ENCODE measurements around the gene PDE10A.
"Not testable (repeated sequence)": the region's sequence is repeated elsewhere in the genome, so short reads cannot be mapped to it uniquely, and the experiment has no call there.

The PDE10A gene

DNA sequence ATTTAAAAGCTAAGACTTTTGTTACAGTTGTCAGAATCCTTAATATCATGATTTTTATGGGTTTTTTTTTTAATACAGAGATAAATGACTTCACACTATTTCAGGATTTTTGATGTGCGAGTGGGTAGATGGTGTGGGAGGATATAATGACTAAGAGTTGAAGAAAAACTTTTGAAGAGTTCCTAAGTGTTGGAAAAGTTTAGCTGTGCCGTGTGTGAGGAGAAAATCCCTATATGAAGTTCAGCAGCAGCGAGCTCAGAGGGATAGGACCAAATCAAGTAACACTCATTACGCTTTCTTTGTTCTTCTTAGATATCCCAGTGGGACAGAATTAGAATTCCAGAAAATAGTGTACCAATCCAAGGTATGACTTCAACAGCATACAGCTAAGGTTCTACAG lies 34.1 kb downstream of the PDE10A start:
- DNase-seq, result no peak

DNA sequence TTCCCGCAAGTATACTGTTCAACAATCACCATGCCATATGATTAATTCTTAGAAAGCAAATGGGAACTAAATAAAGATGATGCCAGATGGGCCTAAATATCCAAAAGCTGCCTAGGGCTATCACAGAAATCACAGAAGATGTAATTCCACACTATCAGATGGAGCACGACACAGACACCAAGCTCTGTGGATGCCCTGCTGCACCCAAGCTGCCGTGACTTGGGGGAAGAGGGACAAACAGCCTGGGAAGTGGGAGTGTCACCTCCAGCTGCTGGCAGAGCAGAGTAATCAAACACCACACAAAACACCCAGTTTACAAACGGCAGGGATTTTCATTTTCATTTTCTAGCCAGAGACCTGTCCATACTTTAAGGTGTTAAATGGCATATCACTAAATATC lies 35.7 kb downstream of the PDE10A start:
- DNase-seq, result no peak

DNA sequence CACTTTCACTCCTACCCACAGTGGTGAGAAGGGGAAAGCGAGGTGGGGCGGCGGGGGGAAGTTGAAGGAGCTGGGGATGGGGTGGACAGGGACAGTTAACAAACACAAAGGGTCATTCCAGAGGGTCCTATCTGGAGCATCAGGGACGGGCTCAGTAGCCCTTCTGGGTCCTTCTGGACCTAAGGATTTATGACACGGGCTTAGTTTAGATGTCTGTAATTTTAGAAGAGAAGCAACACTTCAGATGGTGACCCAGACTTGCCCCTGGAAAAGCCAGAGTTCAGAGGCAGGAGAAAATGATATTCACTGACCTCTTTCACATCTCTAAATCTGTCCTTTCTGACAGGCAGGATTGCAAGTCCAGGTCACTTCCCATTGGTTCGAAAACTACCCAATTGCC lies 36.3 kb downstream of the PDE10A start:
- no peak for DNase-seq

DNA sequence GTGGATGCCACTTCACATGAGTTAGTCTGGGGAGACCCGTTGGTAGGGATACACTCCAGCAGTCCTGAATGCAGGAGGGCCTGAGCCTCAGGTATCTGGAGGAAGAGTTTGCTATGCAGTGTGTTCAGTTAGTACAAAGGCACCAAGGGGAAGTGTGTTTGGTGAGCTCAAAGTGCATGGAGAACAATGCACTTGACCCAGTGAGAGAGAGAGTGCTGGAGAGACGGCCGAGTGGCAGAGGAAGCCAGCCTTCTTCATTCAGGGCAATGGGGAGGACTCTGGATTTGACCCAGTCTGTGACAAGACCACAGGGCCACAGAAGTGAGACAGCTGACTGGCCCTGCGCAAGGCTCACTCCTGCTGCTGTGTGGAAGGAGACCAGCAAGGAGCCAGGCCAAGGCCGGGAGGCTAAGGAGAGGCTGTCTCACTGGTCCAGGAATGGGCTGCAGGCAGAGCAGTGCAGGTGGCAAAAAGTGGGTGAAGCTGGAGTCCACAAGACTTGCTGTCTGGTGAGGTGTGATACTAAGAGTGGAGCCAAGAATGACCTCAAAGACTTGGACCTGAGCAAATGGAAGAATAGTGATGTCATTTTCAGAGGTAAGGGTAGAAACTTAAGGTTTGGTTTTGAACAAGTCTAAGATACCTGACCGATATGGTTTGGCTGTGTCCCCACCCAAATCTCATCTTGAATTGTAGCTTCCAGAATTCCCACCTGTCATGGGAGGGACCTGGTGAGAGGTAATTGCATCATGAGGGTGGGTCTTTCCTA lies 38.0 kb downstream of the PDE10A start:
- no peak for DNase-seq

DNA sequence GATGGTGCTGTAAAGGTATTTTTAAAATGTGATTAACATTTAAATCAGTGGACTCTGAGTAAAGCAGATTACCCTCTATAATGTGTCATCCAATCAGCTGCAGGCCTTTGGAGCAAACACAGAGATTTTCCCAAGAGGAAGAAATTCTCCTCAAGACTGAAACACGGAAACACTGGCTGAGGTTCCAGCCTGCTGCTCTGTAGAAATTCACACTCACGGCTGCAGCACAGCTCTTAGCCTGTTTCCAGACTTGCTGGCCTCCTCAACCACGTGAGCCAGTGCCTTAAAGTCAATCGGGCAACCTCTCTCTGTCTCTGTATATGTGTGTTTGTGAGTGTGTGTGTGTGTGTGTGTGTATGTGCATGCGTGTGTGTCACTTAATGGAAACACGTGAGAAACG lies 41.1 kb downstream of the PDE10A start:
- DNase-seq, result no peak

DNA sequence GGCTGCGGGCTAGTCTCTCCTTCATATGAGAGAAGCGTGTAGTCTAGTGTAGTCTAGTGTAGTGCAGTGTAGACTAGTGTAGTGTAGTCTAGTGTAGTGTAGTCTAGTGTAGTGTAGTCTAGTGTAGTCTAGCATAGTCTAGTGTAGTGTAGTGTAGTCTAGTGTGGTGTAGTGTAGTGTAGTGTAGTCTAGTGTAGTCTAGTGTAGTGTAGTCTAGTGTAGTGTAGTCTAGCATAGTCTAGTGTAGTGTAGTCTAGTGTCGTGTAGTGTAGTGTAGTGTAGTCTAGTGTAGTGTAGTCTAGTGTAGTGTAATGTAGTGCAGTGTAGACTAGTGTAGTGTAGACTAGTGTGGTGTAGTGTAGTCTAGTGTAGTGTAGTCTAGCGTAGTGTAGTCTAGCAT lies 44.1 kb downstream of the PDE10A start:
- not testable (repeated sequence) for DNase-seq

DNA sequence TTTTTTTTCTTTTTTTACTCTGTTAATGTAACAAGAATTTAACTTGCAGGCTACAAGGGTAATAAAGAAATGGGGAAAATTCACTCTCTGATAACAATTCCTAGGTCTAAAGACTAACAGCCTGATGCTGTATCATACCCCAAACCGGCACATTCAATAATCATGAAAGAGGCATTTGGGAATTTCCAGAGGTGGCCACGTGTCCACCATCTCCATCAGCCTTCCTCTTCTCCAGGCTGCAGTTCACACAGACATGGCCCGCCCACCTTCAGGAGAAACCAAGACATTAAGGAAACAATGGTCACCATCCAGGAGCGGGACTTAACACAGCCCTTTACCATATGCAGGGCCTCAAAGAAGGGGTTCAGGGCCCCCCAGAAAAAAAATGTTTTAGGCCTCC lies 44.8 kb downstream of the PDE10A start:
- DNase-seq, result no peak

DNA sequence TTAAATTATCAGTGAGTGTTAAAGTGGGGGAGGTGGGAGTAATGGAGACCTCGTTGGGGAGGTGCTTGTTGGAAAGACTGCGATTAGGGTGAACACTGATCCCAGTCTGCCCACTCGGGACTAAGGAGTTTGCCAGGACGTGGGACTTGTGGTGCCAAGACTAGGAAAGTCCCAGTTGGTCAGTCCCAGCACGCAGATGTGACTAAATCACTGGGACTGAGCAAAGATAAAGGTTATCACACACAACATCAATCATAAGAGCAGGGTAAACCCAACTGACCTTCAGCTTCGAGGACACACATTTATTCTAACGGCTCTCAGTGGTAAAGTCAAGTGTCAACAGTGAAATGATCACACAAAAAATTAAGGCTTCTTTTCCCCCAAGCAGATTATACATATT lies 45.5 kb downstream of the PDE10A start:
- no peak for DNase-seq

DNA sequence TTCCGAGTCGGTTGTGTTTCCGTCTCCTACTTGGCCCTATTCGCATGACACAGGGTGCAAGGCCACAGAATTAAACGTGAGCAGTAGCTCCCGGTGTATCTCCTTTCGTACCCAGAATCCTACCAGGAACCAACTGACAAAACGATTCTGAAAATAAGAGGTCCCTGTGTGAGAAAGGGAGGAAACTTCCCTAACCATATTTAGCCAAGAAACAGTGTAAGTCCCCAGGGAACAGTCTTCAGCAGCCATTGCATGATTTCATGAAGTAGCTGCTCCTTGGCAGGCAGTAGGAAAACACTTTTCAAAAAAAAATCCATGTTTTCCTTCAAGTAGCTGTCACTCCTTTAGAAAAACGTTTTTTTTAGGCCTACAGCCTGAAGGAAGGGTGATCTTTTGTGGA lies 46.9 kb downstream of the PDE10A start:
- DNase-seq, result peak in 1 of 58 donors; percentile 13

DNA sequence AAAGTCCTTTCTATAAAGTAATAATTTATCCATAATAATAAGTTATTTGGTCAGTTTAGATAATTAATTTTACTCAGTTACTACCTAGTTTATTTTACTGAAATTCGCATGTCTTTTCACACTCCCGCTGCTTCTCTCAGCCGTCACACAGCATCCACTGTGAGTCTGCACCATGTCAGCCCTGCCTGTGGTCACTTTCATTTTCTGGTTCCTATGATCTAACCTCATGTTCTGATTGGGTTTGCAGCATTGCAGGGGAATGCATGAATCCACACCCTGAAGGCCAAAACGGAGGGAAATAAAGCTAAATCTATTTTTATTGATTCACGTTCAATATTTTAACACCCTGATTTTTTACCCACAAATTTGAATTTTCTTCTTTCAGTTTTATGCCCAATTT lies 47.4 kb downstream of the PDE10A start:
- peak in 2 of 58 donors; percentile 2 to 6 for DNase-seq

DNA sequence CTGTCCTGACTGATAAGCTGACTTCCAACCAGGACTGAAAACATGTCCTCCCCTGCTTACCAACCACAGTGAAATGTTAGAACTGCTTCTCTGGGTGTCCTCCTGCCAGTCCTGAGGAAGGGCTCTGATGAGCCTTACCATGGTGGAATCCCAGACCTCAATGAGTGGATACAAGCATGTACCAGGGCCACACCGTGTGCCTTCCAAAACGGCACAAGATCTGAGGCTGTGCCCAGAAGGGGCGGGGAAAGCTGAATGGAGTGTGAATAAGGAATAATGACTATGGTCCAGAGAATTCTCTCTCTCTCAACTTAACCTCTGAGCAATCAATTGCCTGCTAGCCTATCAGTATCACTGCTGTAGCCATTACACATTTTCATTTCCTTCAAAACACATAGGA lies 51.7 kb downstream of the PDE10A start:
- DNase-seq, result peak in 7 of 58 donors; percentile 3 to 26 (median 10)

DNA sequence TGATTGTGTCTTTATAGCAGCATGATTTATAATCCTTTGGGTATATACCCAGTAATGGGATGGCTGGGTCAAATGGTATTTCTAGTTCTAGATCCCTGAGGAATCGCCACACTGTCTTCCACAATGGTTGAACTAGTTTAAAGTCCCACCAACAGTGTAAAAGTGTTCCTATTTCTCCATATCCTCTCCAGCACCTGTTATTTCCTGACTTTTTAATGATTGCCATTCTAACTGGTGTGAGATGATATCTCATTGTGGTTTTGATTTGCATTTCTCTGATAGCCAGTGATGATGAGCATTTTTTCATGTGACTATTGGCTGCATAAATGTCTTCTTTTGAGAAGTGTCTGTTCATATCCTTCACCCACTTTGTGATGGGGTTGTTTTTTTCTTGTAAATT lies 54.5 kb downstream of the PDE10A start:
- not testable (repeated sequence) for DNase-seq

DNA sequence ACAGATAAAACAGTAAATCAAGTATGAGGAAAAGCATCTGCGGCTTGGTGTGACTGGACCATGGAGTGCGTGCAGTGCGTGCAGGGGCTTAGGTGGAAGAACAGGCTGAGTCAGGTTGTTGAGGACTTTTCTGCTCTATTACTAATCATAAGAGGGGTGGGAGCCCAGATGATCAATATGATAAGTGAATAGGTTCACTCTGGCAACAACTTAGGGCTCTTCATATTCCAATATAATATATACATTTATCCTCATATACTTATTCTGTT lies 56.4 kb downstream of the PDE10A start:
- DNase-seq, result no peak

DNA sequence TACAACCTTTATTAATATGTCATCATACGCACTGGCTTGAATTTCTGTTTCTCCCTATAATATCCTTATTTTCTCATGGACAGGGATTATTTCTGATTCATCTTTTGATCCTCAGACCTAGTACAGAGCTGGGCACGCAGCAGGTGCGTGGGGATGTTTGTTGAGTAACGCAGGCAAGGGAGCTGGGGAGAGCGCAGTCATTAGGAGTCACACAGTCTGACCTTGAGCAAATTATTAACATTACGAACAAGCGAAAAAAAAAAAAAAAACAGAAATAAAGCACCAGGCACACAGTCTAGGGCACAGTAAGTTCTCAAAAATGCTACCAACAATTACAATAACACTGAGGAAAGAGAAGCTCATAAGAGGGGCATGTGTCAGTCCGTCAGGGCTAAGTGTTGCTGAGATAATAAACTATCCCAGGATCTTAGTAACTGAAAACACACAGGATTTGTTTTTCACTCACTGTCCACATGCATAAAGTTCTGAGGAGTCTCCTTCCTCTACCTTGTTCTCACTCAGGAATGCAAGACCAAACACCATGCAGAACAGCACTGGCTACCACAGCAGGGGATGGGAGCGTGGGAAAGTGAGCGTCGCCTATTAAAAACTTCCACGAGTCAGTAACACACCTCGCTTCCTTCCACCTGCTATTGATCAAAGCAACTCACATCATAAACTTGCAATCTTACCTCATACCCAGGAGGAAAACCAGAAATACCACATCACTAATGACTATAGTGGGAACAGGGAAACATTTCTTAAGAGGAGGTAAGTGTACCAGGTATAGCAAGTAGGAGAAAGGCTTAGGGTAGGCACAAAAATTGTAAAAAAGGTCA lies 56.9 kb downstream of the PDE10A start:
- no peak for DNase-seq

DNA sequence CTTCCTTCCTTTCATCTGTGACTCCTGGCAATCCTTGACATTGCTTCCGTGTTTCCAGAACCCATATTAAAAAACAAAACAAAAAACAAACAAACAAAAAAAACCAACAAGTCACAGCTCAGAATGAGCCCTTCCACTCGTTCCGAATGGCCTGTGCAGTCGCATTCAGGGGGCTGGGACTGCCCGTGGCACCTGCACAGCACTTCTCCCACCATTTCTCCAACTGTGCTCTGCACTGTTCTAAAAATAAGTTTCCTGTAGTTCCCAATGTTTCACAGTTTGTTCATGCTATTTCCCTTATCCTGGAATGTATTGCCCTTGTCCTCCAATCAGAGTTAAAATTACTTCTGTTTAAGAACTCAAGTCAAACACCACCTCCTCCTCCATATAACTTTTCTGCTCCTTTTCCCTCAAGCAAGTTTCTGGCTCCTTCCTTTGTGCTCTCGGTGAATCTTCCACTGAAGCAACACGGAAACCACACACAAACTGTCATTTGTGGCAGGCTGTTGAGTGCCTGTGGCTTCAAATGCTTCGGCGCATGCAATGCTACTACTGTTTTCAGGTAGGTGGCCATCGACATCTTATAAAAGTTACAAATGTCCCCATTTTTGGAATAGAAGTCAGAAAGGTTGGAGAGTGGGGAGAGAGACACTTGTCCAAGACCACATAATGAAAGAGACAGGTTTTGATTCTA lies 57.7 kb downstream of the PDE10A start:
- DNase-seq, result no peak

DNA sequence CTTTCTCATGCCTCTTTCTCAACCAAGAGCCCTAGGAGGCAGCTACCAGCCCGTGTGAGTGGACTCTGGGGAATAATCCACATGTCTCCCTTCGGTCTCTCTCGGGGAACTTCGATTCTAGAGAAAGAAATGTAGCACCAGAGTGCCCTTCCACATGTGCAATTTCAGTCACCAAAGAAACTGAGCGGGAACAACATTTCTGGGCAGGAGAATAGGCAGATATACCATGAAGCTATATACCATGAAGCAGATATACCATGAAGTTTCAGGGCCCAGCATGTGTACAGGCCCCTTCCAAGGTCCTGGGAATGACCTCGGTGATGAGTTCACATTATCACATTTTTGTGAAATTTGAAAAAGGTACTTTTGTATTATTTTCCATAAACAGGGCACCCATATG lies 60.8 kb downstream of the PDE10A start:
- DNase-seq, result no peak

DNA sequence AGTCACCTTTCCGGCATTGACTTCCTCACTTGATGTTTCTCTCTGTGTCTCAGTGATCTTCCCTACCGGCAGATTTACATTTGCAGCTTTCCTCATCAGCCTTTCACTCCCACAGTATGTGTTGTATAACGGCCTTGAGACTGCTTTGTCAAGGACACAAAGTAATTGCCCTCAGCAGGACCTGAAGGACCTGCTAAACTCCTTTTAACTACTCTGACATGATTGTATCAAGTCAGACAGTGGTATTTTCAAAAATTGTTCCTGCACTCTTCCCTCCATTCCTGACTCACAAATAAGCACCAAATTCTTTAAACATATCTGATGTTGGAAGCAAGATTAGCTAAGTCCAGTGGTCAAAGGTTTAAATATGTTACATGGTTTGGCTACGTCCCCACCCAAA lies 62.4 kb downstream of the PDE10A start:
- DNase-seq, result no peak

DNA sequence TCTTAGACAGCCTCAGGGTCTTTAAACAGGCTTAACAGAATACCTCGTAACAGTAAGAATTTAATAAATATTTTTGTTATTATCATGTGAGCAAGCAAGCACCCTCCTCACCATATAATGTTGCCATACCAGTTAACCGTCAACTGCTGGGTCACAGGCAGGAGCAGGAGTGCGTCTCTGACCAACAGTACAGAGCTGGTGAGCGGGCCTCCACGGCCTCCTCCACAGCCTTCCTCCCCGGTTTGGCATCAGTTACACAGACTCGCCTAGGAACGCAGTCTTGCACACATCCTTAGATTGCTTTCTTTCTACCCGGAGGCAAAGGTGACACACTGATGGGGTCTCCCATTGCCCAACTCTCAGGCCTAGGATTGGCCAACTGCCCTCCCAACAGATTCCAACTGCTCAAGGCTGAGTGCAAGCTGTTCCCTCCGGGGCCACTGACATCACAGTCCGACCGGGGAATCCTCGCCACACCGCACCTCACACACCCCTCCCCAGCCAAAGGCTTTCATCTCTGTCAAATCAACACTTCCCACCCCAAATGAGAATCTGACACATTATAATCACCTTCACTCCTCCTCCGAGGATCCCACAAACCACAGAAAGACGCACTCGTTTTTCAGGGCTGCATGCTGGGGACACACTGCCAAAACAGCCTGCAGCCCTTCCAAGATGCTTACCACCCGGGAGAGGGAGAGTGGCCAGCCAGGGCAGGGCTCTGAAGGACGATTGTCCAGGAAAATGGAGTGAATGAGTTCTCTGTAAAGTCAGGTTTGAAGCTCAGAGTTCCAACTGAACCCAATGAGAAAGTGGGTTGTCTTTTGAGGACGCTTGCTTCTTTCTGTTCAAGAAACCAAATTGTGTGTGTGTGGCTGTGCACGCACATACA lies 63.2 kb downstream of the PDE10A start:
- DNase-seq, result peak in 10 of 58 donors; percentile 4 to 34 (median 8)

DNA sequence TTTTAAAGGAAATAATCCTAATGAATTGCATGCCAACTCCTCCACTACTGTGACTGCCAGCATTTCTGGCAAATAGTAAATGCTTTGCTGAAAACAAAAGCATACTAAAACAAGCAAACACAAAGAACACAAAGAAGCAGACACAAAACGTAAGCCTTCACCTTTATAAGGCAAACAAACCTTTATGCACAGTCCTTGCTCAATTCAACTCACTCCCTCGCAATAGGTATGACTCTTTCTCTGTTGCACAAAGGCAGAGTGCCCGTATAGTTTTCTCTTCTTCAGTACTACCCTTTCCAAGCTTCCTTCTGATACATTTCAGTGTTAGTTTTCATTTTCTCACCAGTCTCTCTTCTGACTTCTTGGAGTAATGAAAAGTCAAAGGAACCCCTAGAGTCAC lies 63.9 kb downstream of the PDE10A start:
- DNase-seq, result no peak

DNA sequence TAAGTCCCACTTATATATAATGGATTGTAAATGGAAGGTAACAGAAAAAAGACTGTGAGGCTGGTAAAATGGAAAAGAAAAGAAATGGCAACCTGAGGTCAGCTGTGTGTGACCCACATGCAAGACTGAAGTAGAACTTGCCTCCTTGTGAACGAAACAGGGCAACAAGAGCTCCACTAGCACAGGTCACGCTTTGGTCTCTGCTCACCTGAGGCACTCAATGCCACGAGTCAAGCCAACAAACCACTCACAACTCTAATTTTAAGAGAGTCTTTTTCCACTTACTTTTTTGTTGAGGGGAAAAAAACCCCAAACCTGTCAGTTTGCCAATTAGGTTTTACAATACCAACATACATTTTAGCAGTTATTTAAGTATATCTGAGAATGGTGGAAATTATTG lies 65.2 kb downstream of the PDE10A start:
- DNase-seq, result no peak

DNA sequence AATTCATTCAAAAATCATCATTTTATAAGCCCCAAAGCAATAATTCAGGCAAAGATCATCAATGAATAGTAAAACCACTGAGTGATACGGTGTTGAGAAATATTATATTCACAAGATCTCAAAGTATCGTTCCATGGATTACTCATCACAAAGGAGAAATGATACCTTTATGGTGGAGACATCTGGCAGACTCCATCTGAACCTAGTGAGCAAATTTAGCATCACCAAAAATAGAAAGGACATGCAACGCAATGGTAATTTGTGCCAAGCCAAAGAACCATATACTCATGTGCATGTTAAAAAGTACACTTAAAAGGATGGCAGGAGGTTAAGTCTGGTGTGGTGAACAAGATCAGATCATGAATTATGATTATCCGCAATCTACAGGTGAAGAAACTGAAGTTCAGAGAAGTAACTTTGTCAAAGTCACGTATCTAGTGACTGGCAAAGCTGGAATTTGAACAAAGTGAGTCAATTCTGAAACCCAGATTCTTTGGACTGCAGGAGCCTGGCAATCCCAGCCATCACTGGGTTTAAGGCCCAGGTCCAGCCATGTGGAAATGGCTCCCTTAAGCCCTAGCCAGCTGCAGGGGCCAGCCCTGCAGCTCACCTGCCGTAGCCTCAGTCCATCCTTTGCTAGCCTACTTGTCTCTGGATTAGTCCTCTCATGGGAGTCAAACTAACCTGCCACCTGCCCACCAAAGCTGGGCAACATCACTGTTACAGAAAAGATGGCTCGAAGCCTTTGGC lies 68.3 kb downstream of the PDE10A start:
- no peak for DNase-seq

Data from anterior cingulate cortex (tissue), 58 donors.